Karpas-422 (cell line): ENCODE measurements around the gene GCNT2. TPM values are rescaled to one million over a fixed set of nuclear protein-coding genes. Genes with fewer than 3 reads are reported as not detected.
A peak's percentile ranks its signal among the peaks of the same experiment; 100 is the strongest.
"Not testable (repeated sequence)": the region's sequence is repeated elsewhere in the genome, so short reads cannot be mapped to it uniquely, and the experiment has no call there.

Source experiments
- DNase-seq: peaks from one replicate; pipeline ENCODE4 v3.0.0-alpha.2; 2015
- H2AFZ ChIP-seq: fragments of 200-600 bp; sonication (generic); 2 replicates; pipeline ENCODE4 v1.6.1; 2014; ENCODE audit warnings: antibody characterized with exemption, low read length, mixed read lengths
- H3K27ac ChIP-seq: fragments of 200-600 bp; sonication (generic); 2 replicates; pipeline ENCODE4 v1.5.1; 2014; ENCODE audit warnings: mild to moderate bottlenecking, low read length, moderate library complexity
- H3K27me3 ChIP-seq: fragments of 200-600 bp; sonication (generic); 2 replicates; pipeline ENCODE4 v1.6.1; 2014; ENCODE audit warnings: low read length, mixed read lengths
- H3K36me3 ChIP-seq: fragments of 200-600 bp; sonication (generic); 2 replicates; pipeline ENCODE4 v1.6.1; 2014; ENCODE audit warnings: low read length, mixed read lengths; ENCODE audit not compliant: insufficient read depth
- H3K4me1 ChIP-seq: fragments of 200-600 bp; sonication (generic); 2 replicates; pipeline ENCODE4 v1.6.1; 2014; ENCODE audit warnings: mild to moderate bottlenecking, low read length, mixed read lengths
- H3K4me2 ChIP-seq: fragments of 200-600 bp; sonication (generic); 2 replicates; pipeline ENCODE4 v1.6.1; 2014; ENCODE audit warnings: low read length, low read depth, mild to moderate bottlenecking; ENCODE audit not compliant: poor library complexity, severe bottlenecking
- H3K4me3 ChIP-seq: fragments of 200-600 bp; sonication (generic); 2 replicates; pipeline ENCODE4 v1.5.1; 2014; ENCODE audit warnings: mild to moderate bottlenecking, antibody characterized with exemption, low read length, mixed read lengths
- H3K79me2 ChIP-seq: fragments of 200-600 bp; sonication (generic); 2 replicates; pipeline ENCODE4 v1.6.1; 2014; ENCODE audit warnings: mild to moderate bottlenecking, low read length, mixed read lengths
- H3K9ac ChIP-seq: fragments of 200-600 bp; sonication (generic); 2 replicates; pipeline ENCODE4 v1.6.0; 2014; ENCODE audit warnings: low read length
- H3K9me2 ChIP-seq: fragments of 200-600 bp; sonication (generic), shearing (Covaris generic); replicated peaks from 2 replicates; pipeline ENCODE4 v1.6.0; 2014; ENCODE audit warnings: mild to moderate bottlenecking, low read length, moderate library complexity; ENCODE audit not compliant: insufficient read depth
- H3K9me3 ChIP-seq: fragments of 300-700, 200-600 bp; sonication (generic); 2 replicates; pipeline ENCODE4 v1.6.1; 2014; ENCODE audit warnings: low read length, mixed read lengths
- H4K20me1 ChIP-seq: fragments of 200-600 bp; sonication (generic); 2 replicates; pipeline ENCODE4 v1.6.1; 2014; ENCODE audit warnings: mild to moderate bottlenecking, antibody characterized with exemption, low read length, low read depth; ENCODE audit not compliant: insufficient read depth
- total RNA-seq: library from RNA; depleted of rRNA; stranded (reverse); fragments of >200 nt; shearing (Covaris generic); gene quantifications from 2 replicates; pipeline ENCODE4 v1.2.3, GENCODE V29; 2014; ENCODE audit warnings: low replicate concordance

Gene GCNT2
- total RNA-seq, 1 experiment from 2014 or later: 21.3 TPM

DNA sequence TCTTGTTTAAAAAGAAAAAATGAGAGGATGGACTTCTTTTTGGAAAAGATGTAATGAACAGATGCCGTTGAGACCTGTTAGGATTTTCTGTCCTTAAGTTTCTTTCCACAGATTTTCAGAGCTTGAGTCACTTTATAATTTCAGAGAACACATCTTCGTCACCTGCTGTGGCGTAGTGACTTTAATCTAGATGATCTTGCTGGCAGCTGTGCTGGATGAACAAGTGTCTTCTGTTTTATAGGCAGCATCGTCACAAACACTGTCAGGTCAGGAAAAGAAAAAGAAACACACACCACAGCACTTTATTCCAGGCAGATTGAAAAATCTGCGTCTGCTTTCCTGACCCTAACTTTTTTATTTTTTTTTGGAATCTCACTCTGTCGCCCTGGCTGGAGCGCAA lies 35.7 kb upstream of the GCNT2 start:
- H3K4me3 ChIP-seq: no peak overlapping the region
- H4K20me1 ChIP-seq: no peaks in the 10 kb centered on the region
- H3K4me2 ChIP-seq: no peak overlapping the region
- no peaks in the 10 kb centered on the region for H3K36me3 ChIP-seq
- no peaks in the 10 kb centered on the region; the same call in 1 of the 2 replicates for H3K9me3 ChIP-seq
- no peak for DNase-seq
- no peaks in the 10 kb centered on the region for H3K9me2 ChIP-seq
- H3K4me1 ChIP-seq: no peaks in the 10 kb centered on the region
- no peak overlapping the region for H3K27ac ChIP-seq
- no peaks in the 10 kb centered on the region for H3K79me2 ChIP-seq
- H2AFZ ChIP-seq: no peak overlapping the region
- no peak overlapping the region for H3K9ac ChIP-seq
- H3K27me3 ChIP-seq: no peaks in the 10 kb centered on the region

DNA sequence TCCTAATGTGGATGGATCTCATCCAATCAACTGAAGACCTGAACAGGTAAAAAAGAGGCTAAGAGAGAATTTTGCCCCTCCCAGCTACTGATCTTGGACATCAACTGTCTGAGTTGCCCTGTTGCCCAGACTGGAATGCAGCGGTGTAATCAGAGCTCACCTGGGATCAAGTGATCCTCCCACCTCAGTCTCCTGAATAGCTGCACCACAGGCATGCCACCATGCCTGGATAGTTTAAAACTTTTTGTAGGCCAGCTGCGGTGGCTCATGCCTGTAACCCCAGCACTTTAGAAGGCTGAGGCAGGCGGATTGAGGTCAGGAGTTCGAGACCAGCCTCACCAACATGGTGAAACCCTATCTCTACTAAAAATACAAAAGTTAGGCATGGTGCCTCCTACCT lies 34.9 kb upstream of the GCNT2 start:
- Histone ChIP-seq H3K4me1 (no peaks in the 10 kb centered on the region), H3K79me2 (no peaks in the 10 kb centered on the region), H3K9me3 (no peaks in the 10 kb centered on the region; the same call in 1 of the 2 replicates), H3K9me2 (no peaks in the 10 kb centered on the region), H3K4me2 (no peak overlapping the region), H3K9ac (no peak overlapping the region), H3K27me3 (no peaks in the 10 kb centered on the region), H3K4me3 (no peak overlapping the region), H2AFZ (no peak overlapping the region), H3K27ac (no peak overlapping the region), H4K20me1 (no peaks in the 10 kb centered on the region), H3K36me3 (no peaks in the 10 kb centered on the region)
- no peak for DNase-seq

DNA sequence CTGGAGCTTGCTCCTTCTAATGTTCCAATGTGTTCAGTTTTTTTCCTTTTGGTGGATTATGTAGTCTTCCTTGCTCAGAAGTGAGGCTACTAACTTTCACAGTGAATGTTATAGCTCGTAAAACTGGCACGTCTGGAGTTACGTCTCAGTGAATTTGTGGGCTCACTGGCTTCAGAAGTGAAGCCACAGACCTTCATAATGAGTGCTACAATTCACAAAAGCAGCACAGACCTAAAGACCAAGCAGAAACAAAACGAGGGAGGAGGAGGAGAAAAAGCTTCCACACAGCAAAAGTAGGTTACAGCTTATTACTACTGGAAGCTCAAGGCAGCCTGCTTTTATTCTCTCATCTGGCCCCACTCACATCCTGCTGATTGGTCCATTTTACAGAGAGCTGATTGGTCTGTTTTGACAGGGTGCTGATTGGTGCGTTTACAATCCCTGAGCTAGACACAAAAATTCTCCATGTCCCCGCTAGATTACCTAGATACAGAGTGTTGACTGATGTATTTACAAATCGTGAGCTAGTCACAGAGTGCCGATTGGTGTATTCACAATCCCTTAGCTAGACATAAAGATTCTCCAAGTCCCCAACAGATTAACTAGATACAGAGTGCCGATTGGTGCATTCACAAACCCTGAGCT lies 34.1 kb upstream of the GCNT2 start:
- H2AFZ ChIP-seq, DNase-seq, H3K4me2 ChIP-seq, H3K4me1 ChIP-seq, H3K4me3 ChIP-seq, H3K27ac ChIP-seq, H3K27me3 ChIP-seq, H3K79me2 ChIP-seq, H3K9me3 ChIP-seq, H3K9ac ChIP-seq, H3K9me2 ChIP-seq, H4K20me1 ChIP-seq, H3K36me3 ChIP-seq: not testable (repeated sequence)

DNA sequence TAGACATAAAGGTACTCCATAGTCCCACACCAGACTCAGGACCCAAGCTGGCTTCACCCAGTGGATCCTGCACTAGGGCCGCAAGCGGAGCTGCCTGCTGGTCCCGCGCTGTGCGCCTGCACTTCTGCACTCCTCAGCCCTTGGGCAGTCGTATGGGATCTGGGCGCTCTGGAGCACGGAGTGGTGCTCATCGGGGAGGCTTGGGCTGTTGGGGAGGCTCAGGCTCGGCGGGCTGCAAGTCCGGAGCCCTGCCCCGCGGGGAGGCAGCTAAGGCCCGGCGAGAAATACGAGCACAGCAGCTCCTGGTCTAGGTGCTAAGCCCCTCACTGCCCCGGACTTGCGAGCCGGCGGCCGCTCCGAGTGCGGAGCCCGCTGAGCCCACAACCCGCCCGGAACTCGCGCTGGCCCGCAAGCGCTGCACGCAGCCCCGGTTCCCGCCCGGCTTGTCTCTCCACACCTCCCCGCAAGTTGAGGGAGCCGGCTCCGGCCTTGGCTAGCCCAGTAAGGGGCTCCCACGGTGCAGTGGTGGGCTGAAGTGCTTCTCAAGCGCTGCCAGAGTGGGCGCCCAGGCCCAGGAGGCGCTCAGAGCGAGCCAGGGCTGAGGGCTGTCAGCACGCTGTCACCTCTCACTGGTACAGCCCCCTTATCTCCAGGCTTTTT lies 33.4 kb upstream of the GCNT2 start:
- no peak for DNase-seq
- Histone ChIP-seq H3K4me3 (no peak overlapping the region), H3K4me2 (no peak overlapping the region), H3K79me2 (no peaks in the 10 kb centered on the region), H3K27ac (no peak overlapping the region), H3K27me3 (no peaks in the 10 kb centered on the region), H3K9me2 (no peaks in the 10 kb centered on the region), H3K9ac (no peak overlapping the region), H3K9me3 (no peaks in the 10 kb centered on the region), H4K20me1 (no peaks in the 10 kb centered on the region), H3K4me1 (no peaks in the 10 kb centered on the region), H2AFZ (no peak overlapping the region), H3K36me3 (no peaks in the 10 kb centered on the region)

DNA sequence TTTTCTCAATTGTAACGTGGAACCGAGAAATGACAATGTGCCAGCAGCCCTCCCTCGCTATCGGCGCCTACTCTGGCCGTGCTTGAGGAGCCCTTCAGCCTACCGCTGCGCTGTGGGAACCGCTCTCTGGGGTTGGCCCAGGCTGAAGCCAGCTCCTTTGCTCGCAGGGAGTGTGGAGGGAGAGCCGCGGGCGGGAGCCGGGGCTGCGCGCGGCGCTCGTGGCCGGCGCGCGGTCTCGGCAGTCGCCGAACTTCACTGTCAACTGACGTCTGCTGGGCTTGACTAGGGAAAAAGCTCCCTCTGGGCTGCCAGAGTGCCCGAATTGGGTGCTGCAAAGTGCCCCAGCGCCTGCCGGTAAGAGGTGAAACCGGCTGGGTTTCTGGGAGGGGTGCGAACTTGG lies 29.7 kb upstream of the GCNT2 start:
- H3K36me3 ChIP-seq: no peaks in the 10 kb centered on the region
- H3K4me3 ChIP-seq: no peak overlapping the region
- no peak overlapping the region for H3K4me2 ChIP-seq
- H3K9me3 ChIP-seq: no peaks in the 10 kb centered on the region
- no peaks in the 10 kb centered on the region for H4K20me1 ChIP-seq
- H3K9me2 ChIP-seq: no peaks in the 10 kb centered on the region
- H3K79me2 ChIP-seq: no peaks in the 10 kb centered on the region
- H3K27ac ChIP-seq: no peak overlapping the region
- H3K9ac ChIP-seq: no peak overlapping the region
- H3K4me1 ChIP-seq: no peaks in the 10 kb centered on the region
- no peak for DNase-seq
- H2AFZ ChIP-seq: no peak overlapping the region
- no peaks in the 10 kb centered on the region for H3K27me3 ChIP-seq

DNA sequence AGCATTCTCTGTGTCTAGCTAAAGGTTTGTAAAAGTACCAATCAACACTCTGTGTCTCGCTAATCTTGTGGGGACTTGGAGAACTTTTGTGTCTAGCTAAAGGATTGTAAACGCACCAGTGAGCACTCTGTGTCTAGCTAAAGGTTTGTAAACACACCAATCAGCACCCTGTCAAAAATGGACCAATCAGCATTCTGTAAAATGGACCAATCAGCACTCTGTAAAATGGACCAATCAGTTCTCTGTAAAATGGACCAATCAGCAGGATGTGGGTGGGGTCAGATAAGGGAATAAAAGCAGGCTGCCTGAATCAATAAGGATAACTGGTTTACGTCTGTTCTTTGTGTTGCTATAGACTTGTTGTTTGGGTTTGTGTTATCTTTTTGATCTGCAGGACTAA lies 29.2 kb upstream of the GCNT2 start:
- H3K9me2 ChIP-seq, H3K9me3 ChIP-seq, H3K36me3 ChIP-seq, H3K27ac ChIP-seq, H3K4me3 ChIP-seq, H3K4me2 ChIP-seq, H3K27me3 ChIP-seq, H3K79me2 ChIP-seq, H3K9ac ChIP-seq, H4K20me1 ChIP-seq, H2AFZ ChIP-seq, H3K4me1 ChIP-seq: not testable (repeated sequence)
- DNase-seq: peak; percentile 39

DNA sequence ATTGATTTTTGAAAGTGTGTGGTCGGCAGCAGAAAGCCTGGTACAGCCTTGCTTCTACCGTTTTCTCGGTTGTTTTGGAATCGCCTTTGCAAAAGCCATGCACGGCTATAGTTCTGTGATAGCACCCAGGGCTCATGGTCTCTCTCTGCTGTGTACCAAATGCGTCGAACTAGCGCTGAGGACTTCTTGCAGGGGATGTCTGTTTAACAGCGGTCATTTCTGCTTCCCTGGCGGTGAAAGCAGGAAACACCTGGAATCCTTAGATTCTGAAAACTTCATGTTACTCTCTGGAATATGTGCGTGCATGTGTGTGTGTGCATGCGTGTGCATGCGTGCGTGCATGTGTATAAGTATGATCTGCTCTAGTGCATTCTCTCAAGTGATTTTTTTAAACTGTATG lies 26.1 kb upstream of the GCNT2 start:
- DNase-seq: peak; percentile 16
- Histone ChIP-seq H3K9me2 (no peaks in the 10 kb centered on the region), H3K4me1 (no peaks in the 10 kb centered on the region), H3K27me3 (no peaks in the 10 kb centered on the region), H3K27ac (no peak overlapping the region), H3K36me3 (no peaks in the 10 kb centered on the region), H2AFZ (no peak overlapping the region), H3K4me3 (no peak overlapping the region), H4K20me1 (no peaks in the 10 kb centered on the region), H3K79me2 (no peaks in the 10 kb centered on the region), H3K9me3 (no peaks in the 10 kb centered on the region), H3K4me2 (no peak overlapping the region), H3K9ac (no peak overlapping the region)

DNA sequence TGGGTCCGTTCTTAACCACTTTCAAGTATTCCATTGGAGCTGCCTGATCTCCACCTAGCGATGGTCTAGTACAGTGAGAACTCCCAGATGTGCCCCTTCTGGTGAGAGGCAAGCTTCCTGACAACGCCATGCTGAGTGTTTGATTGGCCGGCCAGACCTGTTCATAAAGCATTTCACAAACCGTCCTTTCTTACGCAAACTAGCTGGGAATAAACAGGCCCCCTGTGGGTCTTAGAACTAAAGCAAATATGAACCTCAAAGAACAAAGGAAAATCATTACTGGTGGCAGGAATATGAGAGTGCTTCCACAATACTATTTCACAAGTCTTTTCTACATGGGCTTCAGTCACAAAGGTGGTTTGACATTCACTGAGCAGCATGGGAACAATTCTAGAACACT lies 15.6 kb upstream of the GCNT2 start:
- H2AFZ ChIP-seq: no peak overlapping the region
- H3K79me2 ChIP-seq: no peaks in the 10 kb centered on the region
- no peaks in the 10 kb centered on the region for H3K9me3 ChIP-seq
- peaks cover 11% of the 10 kb centered on the region for H3K4me1 ChIP-seq
- no peak overlapping the region for H3K4me3 ChIP-seq
- DNase-seq: no peak
- no peaks in the 10 kb centered on the region for H4K20me1 ChIP-seq
- H3K4me2 ChIP-seq: no peak overlapping the region
- no peak overlapping the region for H3K27ac ChIP-seq
- H3K36me3 ChIP-seq: no peaks in the 10 kb centered on the region
- H3K9ac ChIP-seq: no peak overlapping the region
- no peaks in the 10 kb centered on the region; the same call in 1 of the 2 replicates for H3K27me3 ChIP-seq
- no peaks in the 10 kb centered on the region for H3K9me2 ChIP-seq
